GM18505 (cell line): ENCODE results near the gene IGSF9B.

Source experiments
- ATAC-seq: cut with Tn5 transposase; IDR thresholded peaks from one replicate; pipeline ENCODE4 v1.9.1; 2021; ENCODE audit not compliant: unreplicated experiment
- POLR2A ChIP-seq: IDR thresholded peaks from 4 replicates; pipeline ENCODE4 v1.6.1; 2011; ENCODE audit warnings: borderline replicate concordance; ENCODE audit not compliant: insufficient read depth, insufficient read length; ENCODE audit errors: extremely low read depth

Gene IGSF9B

DNA sequence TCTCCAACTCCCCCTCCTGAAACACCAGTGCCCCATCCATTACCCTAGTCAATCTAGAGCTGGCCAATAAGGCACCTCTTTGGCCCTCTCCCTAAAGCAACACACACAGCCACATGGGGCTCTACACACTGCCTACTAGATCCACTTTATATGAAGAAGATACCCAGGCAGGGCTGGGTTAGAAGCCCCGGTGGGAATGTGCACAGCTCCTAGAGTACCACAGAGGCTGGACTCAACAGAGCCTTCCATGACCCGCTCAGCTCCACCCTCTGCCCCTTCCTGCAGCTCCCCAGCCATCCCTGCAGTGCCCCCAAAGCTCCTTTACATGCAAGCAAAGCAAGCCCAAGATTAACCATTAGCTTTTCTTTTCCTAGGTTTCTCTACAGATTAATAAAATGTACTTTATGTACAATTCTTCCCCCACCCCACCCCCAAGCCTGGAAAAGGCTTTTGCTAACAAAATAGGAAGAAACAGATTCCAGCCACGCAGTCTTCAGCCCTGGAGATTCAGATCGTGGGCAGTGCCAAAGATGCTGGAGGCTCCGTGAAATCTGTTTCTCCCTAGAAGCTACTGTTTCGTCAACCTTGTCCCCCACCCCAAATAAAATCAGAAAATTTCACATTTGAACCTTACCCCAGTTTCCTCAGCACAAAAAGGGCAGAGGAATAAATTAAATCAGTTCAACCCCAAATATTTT is 51.8 kb downstream of the IGSF9B start:
- no peak for ATAC-seq

GRCh38 chr11:133903875-133904817 is 52.6 kb downstream of the IGSF9B start:
- no peak for ATAC-seq
- no peak for TF ChIP-seq POLR2A

More for the DNA sequence above, 51.8 kb downstream of the IGSF9B start:
- no peak for TF ChIP-seq POLR2A

DNA sequence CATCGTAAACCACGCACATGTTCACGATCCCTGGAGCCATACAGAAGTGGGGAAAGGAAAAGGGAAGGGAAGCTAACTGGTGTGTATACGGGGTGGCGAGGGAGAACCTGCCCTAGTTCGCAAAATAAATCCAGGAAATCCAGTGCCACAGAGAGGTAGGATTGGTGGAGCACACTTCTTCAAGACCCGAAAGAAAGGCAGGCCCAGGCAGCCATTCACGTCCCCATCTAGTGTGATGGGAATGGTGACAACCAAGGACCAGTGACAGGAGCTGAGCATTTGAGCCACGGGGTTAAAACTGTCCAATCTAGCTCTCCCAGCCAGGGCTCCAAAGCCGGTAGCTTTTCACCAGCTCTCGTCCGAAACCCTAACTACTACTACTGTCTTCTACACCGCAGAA is 53.7 kb downstream of the IGSF9B start:
- TF ChIP-seq POLR2A, result no peak
- no peak for ATAC-seq

GRCh38 chr11:133902506-133902905 is 54.3 kb downstream of the IGSF9B start:
- no peak for ATAC-seq
- no peak for TF ChIP-seq POLR2A

GRCh38 chr11:133901999-133902398 is 54.8 kb downstream of the IGSF9B start:
- ATAC-seq, result no peak

GRCh38 chr11:133901316-133901715 is 55.5 kb downstream of the IGSF9B start:
- no peak for TF ChIP-seq POLR2A
- no peak for ATAC-seq

More at GRCh38 chr11:133901999-133902398, 54.8 kb downstream of the IGSF9B start:
- no peak for TF ChIP-seq POLR2A

DNA sequence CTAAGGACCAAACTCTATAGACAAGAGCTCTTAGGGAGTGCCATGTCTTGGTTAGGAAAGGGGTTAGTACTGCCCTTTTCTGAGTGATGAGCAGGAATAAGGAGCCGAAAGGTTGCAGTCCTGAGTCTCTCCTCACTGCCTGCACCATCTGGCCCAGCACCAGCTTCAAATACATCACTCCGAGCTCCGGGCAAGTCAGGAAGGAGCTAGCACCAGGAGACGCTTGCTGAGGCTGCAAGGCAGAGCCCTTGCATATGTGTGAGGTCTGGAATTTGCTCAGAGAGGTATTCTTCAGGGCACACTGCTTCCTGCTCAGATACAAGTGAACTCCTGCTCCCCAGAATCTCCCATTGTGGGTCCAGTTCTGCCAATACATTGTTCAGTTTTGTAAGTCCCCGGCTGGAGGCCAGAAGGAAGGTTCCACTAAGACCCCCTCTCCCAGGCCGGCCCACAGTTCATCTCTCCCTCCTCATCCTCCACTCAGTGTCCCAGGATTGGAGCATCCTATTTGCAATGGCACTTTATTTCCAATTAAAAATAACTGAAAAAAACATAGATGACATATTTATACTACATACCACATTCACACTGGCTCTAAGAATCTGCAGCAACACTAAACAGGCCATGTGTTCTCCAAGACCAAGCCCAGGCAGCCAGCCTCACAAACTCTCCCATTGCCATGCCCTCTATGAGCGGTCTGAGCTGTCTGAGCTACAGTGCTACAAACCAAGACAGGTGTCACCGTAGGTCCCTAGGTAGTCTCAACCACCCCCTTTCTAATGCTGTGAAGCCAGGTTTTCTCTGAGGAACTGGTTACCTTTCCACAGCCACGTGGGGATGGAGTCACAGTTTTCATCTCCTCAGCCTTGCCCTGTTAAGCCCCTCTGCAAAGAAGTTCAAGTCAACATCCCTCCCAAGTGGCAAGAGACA is 56.3 kb downstream of the IGSF9B start:
- ATAC-seq, result no peak
- TF ChIP-seq POLR2A, result no peak

- no peak for TF ChIP-seq POLR2A
- no peak for ATAC-seq
These were observed 58.0 kb downstream of the IGSF9B start for GRCh38 chr11:133898770-133899115.

DNA sequence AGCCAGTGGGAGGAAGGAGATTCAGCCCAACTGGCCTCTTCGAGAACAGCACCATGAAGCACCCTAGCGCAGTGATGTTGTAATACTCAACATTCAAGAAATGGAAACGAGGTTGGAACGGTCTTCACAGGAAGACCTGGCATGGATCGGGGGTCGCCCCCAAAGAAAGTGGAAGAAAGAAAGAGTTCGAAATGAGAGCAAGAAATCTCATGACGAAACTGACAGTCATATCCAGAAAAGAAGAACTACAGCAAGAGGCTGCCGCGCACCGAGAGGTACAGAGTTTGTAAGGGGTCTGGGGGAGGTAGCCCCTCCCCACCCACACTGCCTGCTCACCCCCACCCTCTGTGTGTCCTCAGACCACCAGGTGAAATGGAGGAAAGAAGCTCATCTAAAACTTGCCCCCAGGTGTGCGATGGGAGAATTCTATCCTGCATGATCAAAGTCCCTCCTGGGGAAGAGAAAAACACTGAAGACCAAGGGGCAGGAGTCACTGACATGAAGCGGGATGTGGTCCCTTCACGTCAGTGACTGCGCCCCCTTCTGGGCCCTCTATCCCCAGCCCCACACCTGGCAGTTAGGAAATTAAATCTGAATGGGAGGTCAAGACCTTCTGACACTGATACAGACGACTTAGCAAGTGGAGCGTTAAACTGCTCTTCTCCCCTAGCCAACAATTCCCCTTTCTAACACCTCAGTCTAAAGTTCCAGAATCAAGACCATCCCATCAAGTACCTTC is 58.6 kb downstream of the IGSF9B start:
- peak; percentile 32 for ATAC-seq
- TF ChIP-seq POLR2A, result no peak

- TF ChIP-seq POLR2A, result no peak
- no peak for ATAC-seq
These were observed 59.5 kb downstream of the IGSF9B start for GRCh38 chr11:133897331-133897650.

- no peak for TF ChIP-seq POLR2A
- no peak for ATAC-seq
These were observed 60.0 kb downstream of the IGSF9B start for GRCh38 chr11:133896642-133897330.

DNA sequence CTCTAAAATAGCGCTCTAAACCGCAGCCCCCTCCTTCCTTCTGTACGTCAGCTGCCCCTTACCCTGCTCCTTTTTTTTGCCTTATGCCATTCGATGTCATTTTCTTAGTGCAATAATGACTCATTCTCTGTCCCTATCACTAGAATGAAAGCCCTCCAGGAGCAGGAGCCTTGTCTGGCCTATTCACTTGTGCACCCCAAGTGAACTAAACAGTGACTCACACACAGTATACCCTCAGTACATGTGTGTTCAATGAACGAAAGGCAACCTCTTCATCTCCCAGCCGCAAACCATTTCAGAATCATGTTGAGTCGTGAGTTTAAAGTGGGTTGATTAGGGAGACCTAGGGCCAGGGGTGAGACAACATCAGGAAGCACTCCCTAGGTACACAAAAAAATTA is 60.7 kb downstream of the IGSF9B start:
- ATAC-seq, result peak; percentile 77

More for the DNA sequence above, 60.7 kb downstream of the IGSF9B start:
- TF ChIP-seq POLR2A, result no peak
